Fibroblast of the aortic adventitia (primary cell): ENCODE data around the gene TXNDC11. TPM values are rescaled to one million over a fixed set of nuclear protein-coding genes. Genes with fewer than 3 reads are reported as not detected.

Experiments used
- DNase-seq: peaks from one replicate; pipeline ENCODE4 v3.0.0-alpha.2; 2010; ENCODE audit warnings: low read depth
- H3K4me3 ChIP-seq: 2 replicates; pipeline ENCODE4 v1.5.1; 2011; ENCODE audit warnings: low read depth, mild to moderate bottlenecking, control low read depth, low read length, moderate library complexity
- total RNA-seq: library from RNA; depleted of rRNA; stranded (reverse); fragments of >200 nt; gene quantifications from 2 replicates; pipeline ENCODE4 v1.2.3, GENCODE V29; 2012; ENCODE audit warnings: low replicate concordance
- TF ChIP-seq, protein P1 (sequence below): IDR thresholded peaks from 2 replicates; pipeline ENCODE4 v1.5.1; 2011; ENCODE audit warnings: mild to moderate bottlenecking, low read length, control low read depth, inconsistent platforms; ENCODE audit not compliant: insufficient read depth

Gene TXNDC11
- total RNA-seq, 1 donor = 24.0 TPM

DNA sequence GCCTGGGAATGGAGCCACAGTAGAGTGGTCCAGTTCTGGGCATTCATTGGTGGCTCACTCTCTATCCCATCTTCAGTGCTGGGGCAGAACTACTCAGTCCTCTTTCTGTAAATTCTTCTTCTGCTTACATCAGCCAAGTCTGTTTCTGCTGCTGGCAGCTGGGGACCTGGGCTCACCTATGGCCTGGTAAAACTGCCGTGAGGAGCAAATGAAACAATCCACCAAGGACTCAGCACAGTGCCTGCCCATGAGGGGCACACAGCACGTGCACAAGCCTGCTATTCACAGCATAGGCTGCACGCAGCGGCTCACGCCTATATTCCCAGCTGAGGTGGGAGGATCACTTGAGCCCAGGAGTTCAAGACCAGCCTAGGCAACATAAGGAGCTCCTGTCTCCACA lies 105.3 kb downstream of the TXNDC11 start:
- DNase-seq = no peak
- TF ChIP-seq, protein P1, sequence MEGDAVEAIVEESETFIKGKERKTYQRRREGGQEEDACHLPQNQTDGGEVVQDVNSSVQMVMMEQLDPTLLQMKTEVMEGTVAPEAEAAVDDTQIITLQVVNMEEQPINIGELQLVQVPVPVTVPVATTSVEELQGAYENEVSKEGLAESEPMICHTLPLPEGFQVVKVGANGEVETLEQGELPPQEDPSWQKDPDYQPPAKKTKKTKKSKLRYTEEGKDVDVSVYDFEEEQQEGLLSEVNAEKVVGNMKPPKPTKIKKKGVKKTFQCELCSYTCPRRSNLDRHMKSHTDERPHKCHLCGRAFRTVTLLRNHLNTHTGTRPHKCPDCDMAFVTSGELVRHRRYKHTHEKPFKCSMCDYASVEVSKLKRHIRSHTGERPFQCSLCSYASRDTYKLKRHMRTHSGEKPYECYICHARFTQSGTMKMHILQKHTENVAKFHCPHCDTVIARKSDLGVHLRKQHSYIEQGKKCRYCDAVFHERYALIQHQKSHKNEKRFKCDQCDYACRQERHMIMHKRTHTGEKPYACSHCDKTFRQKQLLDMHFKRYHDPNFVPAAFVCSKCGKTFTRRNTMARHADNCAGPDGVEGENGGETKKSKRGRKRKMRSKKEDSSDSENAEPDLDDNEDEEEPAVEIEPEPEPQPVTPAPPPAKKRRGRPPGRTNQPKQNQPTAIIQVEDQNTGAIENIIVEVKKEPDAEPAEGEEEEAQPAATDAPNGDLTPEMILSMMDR = no peak
- H3K4me3 ChIP-seq = no peak overlapping the region

DNA sequence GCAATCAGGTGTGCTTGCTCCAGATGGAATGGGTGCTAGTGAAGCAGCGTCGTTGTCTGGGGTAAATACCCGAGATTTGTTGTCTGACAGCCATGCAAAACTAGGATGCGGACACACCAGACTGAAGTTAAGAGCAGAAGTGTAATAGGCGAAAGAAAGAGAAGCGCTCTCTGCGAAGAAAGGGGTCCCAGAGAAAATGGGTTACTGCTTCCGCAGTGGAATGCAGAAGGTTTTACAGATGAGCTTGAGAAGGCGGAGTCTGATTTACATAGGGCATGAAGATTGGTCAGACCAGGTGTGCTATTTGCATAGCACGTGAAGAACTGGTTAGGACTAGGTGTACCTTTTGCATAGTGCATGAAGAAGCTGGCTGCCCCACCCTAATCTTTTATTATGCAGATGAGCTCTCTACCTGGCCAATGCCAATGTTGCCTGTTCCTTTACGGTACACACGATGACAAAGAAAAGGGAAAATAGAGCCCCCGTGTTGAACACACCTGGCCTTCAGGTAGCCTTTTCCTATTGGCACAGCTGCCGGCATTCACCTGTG lies 106.4 kb downstream of the TXNDC11 start:
- TF ChIP-seq, protein P1 = no peak
- no peak overlapping the region for H3K4me3 ChIP-seq
- DNase-seq = no peak

DNA sequence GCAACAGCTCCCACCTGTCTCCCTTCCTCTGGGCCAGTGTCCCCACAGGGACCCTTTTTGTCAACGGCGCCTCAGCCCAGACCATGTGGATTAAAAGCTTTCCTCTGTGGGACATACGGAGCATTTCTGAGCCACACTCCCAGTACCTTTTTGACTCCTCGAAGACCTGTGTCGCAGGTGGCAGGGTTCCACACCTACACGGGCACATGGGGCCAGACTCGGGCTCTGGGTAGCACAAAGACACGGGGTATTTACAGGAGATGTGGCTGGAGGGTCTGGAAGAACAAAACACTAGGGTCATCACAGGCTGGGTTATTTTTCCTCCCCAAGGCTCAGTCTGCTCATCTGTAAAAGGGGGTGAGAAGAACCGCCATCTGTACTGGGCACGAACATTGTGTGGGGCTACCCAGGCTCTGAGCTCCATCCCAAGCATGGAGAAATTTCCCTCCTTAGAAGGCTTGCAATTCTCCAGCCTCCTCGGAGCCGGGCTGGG lies 106.9 kb downstream of the TXNDC11 start:
- DNase-seq = no peak
- H3K4me3 ChIP-seq = no peak overlapping the region
- TF ChIP-seq, protein P1 = no peak

DNA sequence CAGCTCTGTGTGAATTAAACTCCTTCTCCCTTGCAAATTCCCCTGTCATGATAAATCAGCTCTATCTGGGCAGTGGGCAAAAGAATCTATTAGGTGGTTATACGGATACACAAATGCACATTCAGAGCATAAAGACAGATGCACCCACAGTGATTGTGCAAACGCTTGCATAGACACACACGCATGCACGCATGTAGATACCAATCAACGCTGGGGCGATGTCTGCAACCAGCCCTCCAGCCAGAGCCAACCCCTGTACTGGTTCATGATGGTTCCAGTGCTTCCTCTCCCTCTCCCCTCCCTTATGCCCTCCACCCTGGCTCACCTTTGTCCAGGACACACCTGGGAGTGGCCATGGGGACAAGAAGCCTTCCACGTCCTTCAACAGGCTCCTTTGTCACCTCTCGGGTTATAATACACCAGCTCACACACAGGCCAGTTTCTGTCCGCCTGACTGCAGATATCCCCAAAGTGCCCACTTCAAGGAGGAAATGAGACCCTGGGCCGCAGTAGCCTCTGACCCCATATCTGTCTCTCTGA lies 107.5 kb downstream of the TXNDC11 start:
- no peak for DNase-seq
- H3K4me3 ChIP-seq = no peak overlapping the region
- TF ChIP-seq, protein P1 = no peak

DNA sequence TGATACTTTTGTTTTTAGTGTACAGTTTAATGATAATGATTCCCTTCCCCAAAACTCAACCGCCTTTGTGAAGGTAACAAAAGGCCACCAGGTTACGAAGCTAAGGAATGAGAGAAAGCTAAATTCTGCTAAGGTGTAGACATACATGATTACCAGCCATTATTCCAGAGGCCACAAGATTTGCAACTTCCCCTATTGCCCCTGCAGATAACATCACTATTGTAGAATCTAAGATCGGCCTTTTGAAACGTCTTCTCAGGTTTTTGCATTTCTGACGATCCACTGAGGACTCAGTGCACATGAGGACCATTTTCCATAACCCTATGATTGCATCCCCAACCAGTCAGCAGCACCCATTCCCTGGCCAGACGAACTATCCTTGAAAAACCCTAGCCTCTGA lies 108.3 kb downstream of the TXNDC11 start:
- TF ChIP-seq, protein P1 = no peak

DNA sequence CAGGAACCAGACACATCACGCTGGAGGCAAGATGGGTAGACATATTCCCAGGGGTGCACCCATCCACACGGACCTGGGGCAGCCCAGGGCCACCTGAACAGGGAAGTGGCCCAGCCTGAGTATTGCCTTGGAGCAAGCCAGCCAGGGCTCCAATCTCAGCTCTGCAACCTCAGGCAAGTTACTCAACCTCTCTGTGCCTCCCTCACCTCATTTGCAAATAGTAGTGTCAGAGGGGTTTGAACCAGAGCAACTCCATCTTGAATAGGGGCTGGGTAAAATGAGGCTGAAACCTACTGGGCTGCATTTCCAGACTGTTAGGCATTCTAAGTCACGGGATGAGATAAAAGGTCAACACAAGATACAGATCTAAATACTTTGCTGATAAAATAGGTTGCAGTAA lies 109.5 kb downstream of the TXNDC11 start:
- TF ChIP-seq, protein P1 = no peak
- no peak overlapping the region for H3K4me3 ChIP-seq
- DNase-seq = no peak

More for the DNA sequence above, 108.3 kb downstream of the TXNDC11 start:
- no peak overlapping the region for H3K4me3 ChIP-seq
- DNase-seq = no peak
